ENCODE results near the gene HDAC8.

HDAC8 gene

GRCh38 chrX:72487661-72488060, 85.0 kb downstream of the HDAC8 start:
- no peak overlapping the region for H2BK120ac ChIP-seq (ENCODE audit: low read depth, low read length)
- no peak overlapping the region for H3K18ac ChIP-seq (ENCODE audit: low read length)
- peaks cover 0 to 30% of the 10 kb centered on the region in 2 donors for H3K36me3 ChIP-seq (replicated peaks in 1 of 2; ENCODE audit: control insufficient read depth in 2 of 2, insufficient read depth in 2 of 2, low read length in 2 of 2)
- no CpG with 5 or more reads among the region's 1 CpG for WGBS, 2 donors (ENCODE audit: extremely low coverage in 2 of 2, insufficient read length in 2 of 2, insufficient replicate concordance in 1 of 2)
- no peak overlapping the region for H3K4me3 ChIP-seq (ENCODE audit: low read length in 2 of 2)
- no peak overlapping the region for H3K27ac ChIP-seq (replicated peaks; ENCODE audit: low read length)
- H4K91ac ChIP-seq (ENCODE audit: low read depth, low read length, poor library complexity), result no peak overlapping the region
- no peak overlapping the region for H2AFZ ChIP-seq (ENCODE audit: low read length)
- H3K4me2 ChIP-seq (ENCODE audit: insufficient read depth, low read length, poor library complexity, severe bottlenecking), result no peak overlapping the region
- H3K27me3 ChIP-seq (ENCODE audit: control insufficient read depth in 3 of 3, insufficient read depth in 3 of 3, low read depth in 1 of 3, low read length in 3 of 3), result no peaks in the 10 kb centered on the region
- H2BK15ac ChIP-seq (ENCODE audit: low read length), result no peak overlapping the region
- no peak overlapping the region for H3K23ac ChIP-seq (ENCODE audit: low read depth, low read length, poor library complexity)
- no peaks in the 10 kb centered on the region for H3K79me1 ChIP-seq (ENCODE audit: low read depth, low read length)
- peaks cover 0 to 8% of the 10 kb centered on the region in 2 donors for H3K9me3 ChIP-seq (replicated peaks in 1 of 2; ENCODE audit: control insufficient read depth in 2 of 2, insufficient read depth in 1 of 2, low read depth in 1 of 2, low read length in 2 of 2)
- no peak overlapping the region for H2BK12ac ChIP-seq (ENCODE audit: low read length)
- H2BK5ac ChIP-seq (ENCODE audit: low read length), result no peak overlapping the region
- H2AK5ac ChIP-seq (ENCODE audit: low read depth, low read length), result no peak overlapping the region
- no peak overlapping the region for H3K14ac ChIP-seq (ENCODE audit: low read length)
- H3K9ac ChIP-seq (ENCODE audit: low read depth, low read length, poor library complexity), result no peak overlapping the region
- no peak overlapping the region for H4K8ac ChIP-seq (ENCODE audit: low read depth, low read length)
- H3K4ac ChIP-seq (ENCODE audit: low read length), result no peak overlapping the region
- DNase-seq (ENCODE audit: low spot score), result no peak
- H3K4me1 ChIP-seq (ENCODE audit: control insufficient read depth in 2 of 2, insufficient read depth in 1 of 2, low read depth in 1 of 2, low read length in 2 of 2), result no peaks in the 10 kb centered on the region

- Histone ChIP-seq H3K27me3 (ENCODE audit: control insufficient read depth in 3 of 3, insufficient read depth in 3 of 3, low read depth in 1 of 3, low read length in 3 of 3) (peaks cover 0 to 6% (median 0%) of the 10 kb centered on the region in 3 experiments), H2AK5ac (ENCODE audit: low read depth, low read length) (no peak overlapping the region), H2BK15ac (ENCODE audit: low read length) (no peak overlapping the region), H3K9ac (ENCODE audit: low read depth, low read length, poor library complexity) (no peak overlapping the region), H3K4me1 (ENCODE audit: control insufficient read depth in 2 of 2, insufficient read depth in 1 of 2, low read depth in 1 of 2, low read length in 2 of 2) (no peaks in the 10 kb centered on the region), H4K8ac (ENCODE audit: low read depth, low read length) (no peak overlapping the region), H4K91ac (ENCODE audit: low read depth, low read length, poor library complexity) (no peak overlapping the region), H3K9me3 (replicated peaks in 1 of 2; ENCODE audit: control insufficient read depth in 2 of 2, insufficient read depth in 1 of 2, low read depth in 1 of 2, low read length in 2 of 2) (peaks cover 0 to 8% of the 10 kb centered on the region in 2 donors), H3K4me3 (ENCODE audit: low read length in 2 of 2) (no peak overlapping the region), H3K18ac (ENCODE audit: low read length) (no peak overlapping the region), H3K23ac (ENCODE audit: low read depth, low read length, poor library complexity) (no peak overlapping the region), H2BK120ac (ENCODE audit: low read depth, low read length) (no peak overlapping the region), H2BK12ac (ENCODE audit: low read length) (no peak overlapping the region), H3K79me1 (ENCODE audit: low read depth, low read length) (no peaks in the 10 kb centered on the region), H2BK5ac (ENCODE audit: low read length) (no peak overlapping the region), H3K27ac (replicated peaks; ENCODE audit: low read length) (no peak overlapping the region), H3K4me2 (ENCODE audit: insufficient read depth, low read length, poor library complexity, severe bottlenecking) (no peak overlapping the region), H3K14ac (ENCODE audit: low read length) (no peak overlapping the region), H3K36me3 (replicated peaks in 1 of 2; ENCODE audit: control insufficient read depth in 2 of 2, insufficient read depth in 2 of 2, low read length in 2 of 2) (peaks cover 0 to 2% of the 10 kb centered on the region in 2 donors), H3K4ac (ENCODE audit: low read length) (no peak overlapping the region), H2AFZ (ENCODE audit: low read length) (no peak overlapping the region)
- DNase-seq (ENCODE audit: low spot score), result no peak
- WGBS, 2 donors (ENCODE audit: extremely low coverage in 2 of 2, insufficient read length in 2 of 2, insufficient replicate concordance in 1 of 2), result no CpG with 5 or more reads among the region's 5 CpGs
These were observed 93.0 kb downstream of the HDAC8 start for GRCh38 chrX:72479324-72480274.

GRCh38 chrX:72478853-72479252, 93.8 kb downstream of the HDAC8 start:
- Histone ChIP-seq H3K4me3 (ENCODE audit: low read length in 2 of 2) (no peak overlapping the region), H3K23ac (ENCODE audit: low read depth, low read length, poor library complexity) (no peak overlapping the region), H3K27ac (replicated peaks; ENCODE audit: low read length) (no peak overlapping the region), H2BK120ac (ENCODE audit: low read depth, low read length) (no peak overlapping the region), H2AFZ (ENCODE audit: low read length) (no peak overlapping the region), H3K4ac (ENCODE audit: low read length) (no peak overlapping the region), H3K27me3 (ENCODE audit: control insufficient read depth in 3 of 3, insufficient read depth in 3 of 3, low read depth in 1 of 3, low read length in 3 of 3) (peaks cover 0 to 6% (median 0%) of the 10 kb centered on the region in 3 experiments), H2BK12ac (ENCODE audit: low read length) (no peak overlapping the region), H3K9me3 (replicated peaks in 1 of 2; ENCODE audit: control insufficient read depth in 2 of 2, insufficient read depth in 1 of 2, low read depth in 1 of 2, low read length in 2 of 2) (peaks cover 0 to 8% of the 10 kb centered on the region in 2 donors), H3K4me1 (ENCODE audit: control insufficient read depth in 2 of 2, insufficient read depth in 1 of 2, low read depth in 1 of 2, low read length in 2 of 2) (no peaks in the 10 kb centered on the region), H4K91ac (ENCODE audit: low read depth, low read length, poor library complexity) (no peak overlapping the region), H3K14ac (ENCODE audit: low read length) (no peak overlapping the region), H2BK15ac (ENCODE audit: low read length) (no peak overlapping the region), H3K36me3 (replicated peaks in 1 of 2; ENCODE audit: control insufficient read depth in 2 of 2, insufficient read depth in 2 of 2, low read length in 2 of 2) (peaks cover 0 to 2% of the 10 kb centered on the region in 2 donors), H3K4me2 (ENCODE audit: insufficient read depth, low read length, poor library complexity, severe bottlenecking) (no peak overlapping the region), H3K79me1 (ENCODE audit: low read depth, low read length) (no peaks in the 10 kb centered on the region), H4K8ac (ENCODE audit: low read depth, low read length) (no peak overlapping the region), H3K18ac (ENCODE audit: low read length) (no peak overlapping the region), H3K9ac (ENCODE audit: low read depth, low read length, poor library complexity) (no peak overlapping the region), H2BK5ac (ENCODE audit: low read length) (no peak overlapping the region), H2AK5ac (ENCODE audit: low read depth, low read length) (no peak overlapping the region)
- DNase-seq (ENCODE audit: low spot score), result no peak
- WGBS, 2 donors (ENCODE audit: extremely low coverage in 2 of 2, insufficient read length in 2 of 2, insufficient replicate concordance in 1 of 2), result no CpG with 5 or more reads among the region's 9 CpGs

GRCh38 chrX:72478351-72478750, 94.3 kb downstream of the HDAC8 start:
- DNase-seq (ENCODE audit: low spot score), result no peak
- Histone ChIP-seq H3K4me1 (ENCODE audit: control insufficient read depth in 2 of 2, insufficient read depth in 1 of 2, low read depth in 1 of 2, low read length in 2 of 2) (no peaks in the 10 kb centered on the region), H3K79me1 (ENCODE audit: low read depth, low read length) (no peaks in the 10 kb centered on the region), H4K91ac (ENCODE audit: low read depth, low read length, poor library complexity) (no peak overlapping the region), H3K9me3 (replicated peaks in 1 of 2; ENCODE audit: control insufficient read depth in 2 of 2, insufficient read depth in 1 of 2, low read depth in 1 of 2, low read length in 2 of 2) (peaks cover 0 to 4% of the 10 kb centered on the region in 2 donors), H3K27ac (replicated peaks; ENCODE audit: low read length) (no peak overlapping the region), H3K9ac (ENCODE audit: low read depth, low read length, poor library complexity) (no peak overlapping the region), H3K36me3 (replicated peaks in 1 of 2; ENCODE audit: control insufficient read depth in 2 of 2, insufficient read depth in 2 of 2, low read length in 2 of 2) (peaks cover 2 to 4% of the 10 kb centered on the region in 2 donors), H3K14ac (ENCODE audit: low read length) (no peak overlapping the region), H2BK15ac (ENCODE audit: low read length) (no peak overlapping the region), H3K23ac (ENCODE audit: low read depth, low read length, poor library complexity) (no peak overlapping the region), H2BK120ac (ENCODE audit: low read depth, low read length) (no peak overlapping the region), H3K27me3 (ENCODE audit: control insufficient read depth in 3 of 3, insufficient read depth in 3 of 3, low read depth in 1 of 3, low read length in 3 of 3) (peaks cover 0 to 6% (median 0%) of the 10 kb centered on the region in 3 experiments), H2BK12ac (ENCODE audit: low read length) (no peak overlapping the region), H2BK5ac (ENCODE audit: low read length) (no peak overlapping the region), H3K4me3 (ENCODE audit: low read length in 2 of 2) (no peak overlapping the region), H3K4me2 (ENCODE audit: insufficient read depth, low read length, poor library complexity, severe bottlenecking) (no peak overlapping the region), H4K8ac (ENCODE audit: low read depth, low read length) (no peak overlapping the region), H3K4ac (ENCODE audit: low read length) (no peak overlapping the region), H3K18ac (ENCODE audit: low read length) (no peak overlapping the region), H2AFZ (ENCODE audit: low read length) (no peak overlapping the region), H2AK5ac (ENCODE audit: low read depth, low read length) (no peak overlapping the region)
- WGBS, 2 donors (ENCODE audit: extremely low coverage in 2 of 2, insufficient read length in 2 of 2, insufficient replicate concordance in 1 of 2), result no CpG with 5 or more reads among the region's 8 CpGs
